GM21825 (cell line): ENCODE measurements around the gene LELP1.
"Not testable (repeated sequence)": the region's sequence is repeated elsewhere in the genome, so short reads cannot be mapped to it uniquely, and the experiment has no call there.

Experiments used
- ATAC-seq: cut with Tn5 transposase; IDR thresholded peaks from one replicate; pipeline ENCODE4 v1.9.1; 2021; ENCODE audit warnings: mild to moderate bottlenecking, moderate library complexity; ENCODE audit not compliant: unreplicated experiment

LELP1 gene

DNA sequence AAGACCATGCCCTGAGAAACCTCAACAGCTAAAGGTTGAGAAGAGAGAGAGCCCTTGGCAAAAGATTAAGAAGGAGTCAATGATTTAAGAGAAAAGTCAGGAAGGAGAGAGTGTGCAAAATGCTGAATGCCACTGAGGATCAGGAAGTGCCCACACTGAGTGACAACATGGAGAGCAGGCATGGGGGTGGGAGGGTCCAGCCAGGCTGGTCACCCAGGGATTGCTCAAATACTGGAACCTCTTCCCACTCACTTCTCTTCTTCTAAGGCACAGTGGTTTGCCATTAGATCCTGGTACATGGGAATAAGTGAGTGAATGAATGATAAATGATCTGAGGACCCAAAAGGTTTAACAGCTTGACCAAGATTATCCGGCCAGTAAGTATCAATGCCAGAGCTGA, 25.3 kb downstream of the LELP1 start:
- ATAC-seq = no peak

DNA sequence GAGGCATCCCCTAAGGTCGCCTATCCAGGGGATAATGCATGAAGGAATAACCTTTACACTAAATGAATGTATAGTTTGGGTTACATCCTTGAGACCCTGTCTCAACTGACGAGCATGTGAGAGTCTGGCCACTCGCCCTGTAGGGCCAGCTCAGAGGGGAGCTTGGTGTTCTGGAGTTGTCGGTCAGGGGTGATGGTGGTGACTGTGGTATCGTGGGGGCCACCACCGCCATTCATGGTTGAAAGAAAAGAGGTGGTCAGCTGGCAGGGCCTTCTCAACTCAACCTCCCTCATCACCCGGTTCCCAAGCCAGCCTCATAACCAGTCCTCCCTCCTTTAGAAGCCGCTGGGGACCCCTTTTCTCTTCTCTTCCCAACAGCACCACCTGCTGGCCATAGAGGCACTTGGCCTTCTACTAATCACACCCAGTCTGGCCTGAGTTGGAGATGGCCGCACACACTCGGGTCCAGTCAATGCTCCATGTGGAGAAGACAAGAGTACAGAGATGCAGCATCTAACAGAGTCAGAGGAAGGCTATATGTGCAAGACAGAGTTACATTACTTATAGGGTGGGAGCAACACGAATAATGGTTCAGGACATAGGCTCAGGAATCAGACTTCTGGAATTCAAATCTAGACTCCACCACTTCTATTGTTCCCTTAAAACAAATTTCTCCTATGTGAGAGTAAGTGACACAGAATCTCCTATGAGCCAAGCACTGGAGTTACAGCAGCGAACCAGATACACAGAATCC, 26.0 kb downstream of the LELP1 start:
- ATAC-seq = not testable (repeated sequence)

DNA sequence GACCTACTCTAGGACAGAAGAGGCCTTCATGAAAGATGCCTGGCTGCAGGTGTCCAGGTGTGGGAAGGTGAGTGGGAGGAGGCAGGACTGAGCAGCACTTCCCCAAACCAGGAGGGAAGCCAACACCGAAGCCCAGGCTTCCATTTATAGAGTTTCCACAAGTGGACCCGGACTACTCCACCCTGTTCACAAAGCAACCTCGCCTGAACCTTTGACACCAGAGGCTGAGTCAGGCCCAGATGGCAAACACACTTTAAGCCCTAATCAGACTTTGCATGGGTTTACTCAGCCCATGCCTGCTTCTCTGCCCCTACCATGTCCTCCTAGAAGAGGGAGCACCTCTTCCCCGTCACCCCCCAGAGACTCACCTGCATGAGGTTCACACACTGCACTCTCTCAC, 28.1 kb downstream of the LELP1 start:
- no peak for ATAC-seq

- ATAC-seq = no peak
Observed at GRCh38 chr1:153231785-153232184, 28.6 kb downstream of the LELP1 start.

DNA sequence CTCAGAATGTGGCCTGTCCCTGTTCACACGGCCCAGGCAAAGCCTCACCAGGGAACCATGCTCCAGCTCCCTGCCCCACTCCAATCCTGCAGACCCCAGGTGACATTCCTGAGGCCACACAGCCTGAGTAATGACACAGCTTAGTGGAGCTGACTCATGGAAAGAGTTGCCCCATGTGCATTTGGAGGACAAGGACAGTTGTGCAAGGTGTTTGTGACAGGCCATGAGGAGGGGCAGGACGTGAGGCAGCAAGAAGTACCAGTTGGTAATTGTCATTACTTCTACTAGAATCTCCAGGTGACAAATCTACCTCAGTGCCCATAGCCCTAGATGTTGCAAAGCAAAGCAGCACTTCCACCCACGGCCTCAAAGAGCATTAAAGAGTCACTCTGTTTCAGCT, 29.3 kb downstream of the LELP1 start:
- no peak for ATAC-seq

- ATAC-seq = no peak
Observed at GRCh38 chr1:153233448-153233847, 30.2 kb downstream of the LELP1 start.

DNA sequence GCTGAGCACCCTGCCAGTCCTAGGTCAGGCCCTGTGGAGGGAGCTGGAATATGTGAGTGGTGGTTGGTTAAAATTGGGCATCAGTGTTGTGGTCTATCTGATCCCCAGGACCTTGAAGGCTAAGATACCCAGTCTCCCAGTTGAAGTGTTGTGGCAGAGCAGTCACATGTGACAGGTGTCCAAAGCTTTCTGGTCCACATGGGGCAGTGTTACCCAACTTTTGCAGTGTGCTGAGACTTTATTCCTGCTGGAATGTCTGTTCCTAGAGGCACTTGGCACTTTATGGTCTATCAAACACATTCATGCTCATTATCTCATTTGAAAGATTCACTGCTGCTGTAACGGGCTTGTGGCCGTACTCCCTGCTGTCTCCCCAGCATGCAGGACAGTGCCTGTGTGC, 35.3 kb downstream of the LELP1 start:
- ATAC-seq = no peak

DNA sequence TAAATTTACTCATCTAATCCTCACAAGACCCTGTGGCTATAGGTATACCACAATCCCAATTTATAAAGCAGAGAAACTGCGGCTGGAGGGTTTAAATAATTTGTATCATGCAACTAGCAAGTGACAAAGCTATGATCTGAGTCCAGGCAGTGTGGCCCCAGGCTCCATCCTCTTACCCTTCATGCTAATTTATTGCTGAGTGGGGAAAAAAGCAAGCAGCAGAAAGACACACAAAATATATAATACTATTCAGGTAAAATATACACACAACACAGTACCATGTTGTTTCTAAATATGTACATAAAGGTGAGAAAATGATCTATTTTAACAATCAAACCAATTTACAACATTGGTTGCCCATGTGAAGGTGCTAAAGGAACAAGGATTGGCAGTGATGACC, 38.9 kb downstream of the LELP1 start:
- no peak for ATAC-seq

DNA sequence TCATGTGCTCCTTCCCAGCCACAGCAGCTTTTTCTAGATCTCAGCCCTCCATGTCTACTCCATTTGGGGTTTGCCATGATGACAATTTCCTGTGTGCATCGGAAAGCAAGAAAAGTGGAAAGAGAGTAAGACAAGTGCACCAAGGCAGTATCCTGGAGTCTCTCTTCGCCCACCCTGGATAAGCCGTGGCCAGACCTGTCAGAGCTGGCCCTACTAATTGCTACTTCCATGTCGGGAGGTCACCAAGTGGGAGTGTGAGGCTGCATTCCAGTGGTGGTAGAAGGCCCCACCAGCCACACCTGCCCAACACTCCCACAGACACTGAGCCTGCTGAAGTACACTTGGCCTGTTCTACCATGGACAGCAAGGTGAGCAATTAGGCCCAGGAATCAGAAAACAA, 42.2 kb downstream of the LELP1 start:
- ATAC-seq = no peak

GRCh38 chr1:153246018-153246417, 42.8 kb downstream of the LELP1 start:
- ATAC-seq = no peak

GRCh38 chr1:153246825-153247224, 43.6 kb downstream of the LELP1 start:
- no peak for ATAC-seq

- no peak for ATAC-seq
Observed at GRCh38 chr1:153248176-153248879, 45.1 kb downstream of the LELP1 start.

DNA sequence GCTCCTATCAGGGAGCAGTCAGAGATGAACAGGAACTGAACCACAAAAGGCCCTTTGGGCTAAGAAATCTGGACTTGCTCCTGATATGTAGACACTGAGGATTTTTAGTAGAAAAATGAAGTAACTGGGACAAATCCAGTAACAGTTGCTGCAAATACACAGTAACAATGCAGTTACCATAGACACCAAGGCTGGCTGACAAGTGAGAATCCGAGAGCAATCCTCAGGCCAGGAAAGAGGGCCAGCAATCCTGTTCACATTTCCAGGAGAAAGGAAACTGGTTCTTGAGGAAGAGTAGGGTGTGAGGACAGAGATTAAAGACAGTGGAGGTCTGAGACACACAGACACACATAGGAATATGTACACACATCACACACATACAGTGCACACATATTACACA, 46.9 kb downstream of the LELP1 start:
- no peak for ATAC-seq

GRCh38 chr1:153251087-153251486, 47.9 kb downstream of the LELP1 start:
- ATAC-seq = no peak

DNA sequence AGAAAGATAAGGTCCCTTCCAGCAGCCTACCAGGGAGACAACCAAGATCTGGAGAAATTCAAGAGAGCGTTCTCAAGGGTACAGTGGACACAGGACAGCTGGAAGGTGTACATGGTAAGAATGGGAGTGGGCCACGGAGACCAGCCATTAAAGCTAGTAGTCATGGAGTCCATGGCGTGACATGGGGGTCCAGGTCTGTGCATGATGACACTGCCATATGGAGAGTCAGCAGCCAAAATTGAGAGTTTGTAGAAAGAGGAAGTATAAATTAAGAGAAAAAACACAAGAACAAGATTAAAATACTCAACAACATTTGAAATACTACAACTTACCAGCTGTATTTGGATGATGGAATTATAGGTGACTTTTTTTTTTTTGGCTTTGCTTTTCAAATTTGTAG, 48.3 kb downstream of the LELP1 start:
- ATAC-seq = no peak

DNA sequence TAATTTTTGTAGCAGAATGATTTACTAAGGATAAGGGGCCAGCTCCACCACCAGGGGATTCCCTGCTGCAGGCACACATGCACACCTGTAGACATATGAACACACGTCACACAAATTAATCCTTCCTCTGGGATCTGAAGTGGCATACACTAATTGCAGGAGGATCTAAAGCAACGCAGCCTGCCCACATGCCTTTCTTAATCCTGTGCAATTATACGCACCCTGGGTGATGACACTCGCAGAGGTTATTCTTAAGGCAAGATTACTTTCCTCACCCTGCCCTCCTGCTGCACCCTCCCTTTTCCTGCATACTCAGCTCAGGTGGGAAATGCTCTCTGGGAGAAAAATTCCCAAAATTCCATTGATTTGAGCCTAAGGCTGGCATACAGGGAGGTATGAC, 48.8 kb downstream of the LELP1 start:
- no peak for ATAC-seq

DNA sequence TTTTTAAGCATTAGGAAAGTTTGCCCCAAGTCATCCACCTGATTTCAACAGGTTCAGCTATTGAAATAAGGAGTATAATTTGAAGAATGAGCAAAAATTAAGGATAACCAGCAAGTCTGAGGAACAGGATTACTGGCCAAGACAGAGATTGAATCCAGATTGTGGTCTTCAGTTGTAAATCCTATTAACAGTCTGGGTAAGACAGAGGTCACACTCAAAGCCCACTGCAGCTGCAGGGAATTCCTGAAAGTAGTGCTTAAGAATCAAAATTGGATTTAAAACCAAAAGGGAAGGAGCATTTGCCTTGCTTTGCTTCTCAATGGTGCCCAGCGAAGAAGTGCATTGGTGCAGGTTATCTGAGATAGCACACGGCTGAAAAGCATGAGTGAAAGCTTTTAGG, 49.8 kb downstream of the LELP1 start:
- ATAC-seq = no peak

DNA sequence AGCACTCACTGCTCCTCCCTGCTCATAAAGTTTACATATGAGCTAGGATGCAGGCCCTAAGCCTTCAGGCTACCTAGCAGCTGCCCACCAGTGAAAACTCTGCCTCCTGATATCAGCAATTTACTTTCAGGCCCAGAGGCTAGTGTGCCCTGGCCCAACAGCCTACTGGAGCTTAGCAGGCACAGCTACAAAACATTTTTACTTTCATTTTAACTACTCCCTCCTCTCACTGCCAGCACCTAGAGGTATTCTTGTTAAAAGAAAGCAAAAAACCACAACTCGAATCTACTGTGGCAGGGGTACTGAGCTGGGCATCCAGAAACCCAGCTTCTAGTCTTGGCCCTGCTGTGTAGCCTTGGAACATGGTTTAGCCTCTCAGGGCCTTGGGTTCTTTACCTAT, 50.5 kb downstream of the LELP1 start:
- ATAC-seq = no peak
